Stimulated activated CD8-positive, alpha-beta memory T cell treated with anti-CD3 and anti-CD28 coated beads, Interleukin-15, amount 100 ng/mL, for 4 hours (primary cell): ENCODE results near the gene DQX1.
"Not testable (repeated sequence)": the region's sequence is repeated elsewhere in the genome, so short reads cannot be mapped to it uniquely, and the experiment has no call there.

Experiments
- DNase-seq, 2 donors: peaks; one replicate each; pipeline ENCODE4 v3.0.0-alpha.2; 2020; ENCODE audit warnings: low read depth in 2 of 2

DQX1 gene, protein sequence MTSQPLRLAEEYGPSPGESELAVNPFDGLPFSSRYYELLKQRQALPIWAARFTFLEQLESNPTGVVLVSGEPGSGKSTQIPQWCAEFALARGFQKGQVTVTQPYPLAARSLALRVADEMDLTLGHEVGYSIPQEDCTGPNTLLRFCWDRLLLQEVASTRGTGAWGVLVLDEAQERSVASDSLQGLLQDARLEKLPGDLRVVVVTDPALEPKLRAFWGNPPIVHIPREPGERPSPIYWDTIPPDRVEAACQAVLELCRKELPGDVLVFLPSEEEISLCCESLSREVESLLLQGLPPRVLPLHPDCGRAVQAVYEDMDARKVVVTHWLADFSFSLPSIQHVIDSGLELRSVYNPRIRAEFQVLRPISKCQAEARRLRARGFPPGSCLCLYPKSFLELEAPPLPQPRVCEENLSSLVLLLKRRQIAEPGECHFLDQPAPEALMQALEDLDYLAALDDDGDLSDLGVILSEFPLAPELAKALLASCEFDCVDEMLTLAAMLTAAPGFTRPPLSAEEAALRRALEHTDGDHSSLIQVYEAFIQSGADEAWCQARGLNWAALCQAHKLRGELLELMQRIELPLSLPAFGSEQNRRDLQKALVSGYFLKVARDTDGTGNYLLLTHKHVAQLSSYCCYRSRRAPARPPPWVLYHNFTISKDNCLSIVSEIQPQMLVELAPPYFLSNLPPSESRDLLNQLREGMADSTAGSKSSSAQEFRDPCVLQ

DNA sequence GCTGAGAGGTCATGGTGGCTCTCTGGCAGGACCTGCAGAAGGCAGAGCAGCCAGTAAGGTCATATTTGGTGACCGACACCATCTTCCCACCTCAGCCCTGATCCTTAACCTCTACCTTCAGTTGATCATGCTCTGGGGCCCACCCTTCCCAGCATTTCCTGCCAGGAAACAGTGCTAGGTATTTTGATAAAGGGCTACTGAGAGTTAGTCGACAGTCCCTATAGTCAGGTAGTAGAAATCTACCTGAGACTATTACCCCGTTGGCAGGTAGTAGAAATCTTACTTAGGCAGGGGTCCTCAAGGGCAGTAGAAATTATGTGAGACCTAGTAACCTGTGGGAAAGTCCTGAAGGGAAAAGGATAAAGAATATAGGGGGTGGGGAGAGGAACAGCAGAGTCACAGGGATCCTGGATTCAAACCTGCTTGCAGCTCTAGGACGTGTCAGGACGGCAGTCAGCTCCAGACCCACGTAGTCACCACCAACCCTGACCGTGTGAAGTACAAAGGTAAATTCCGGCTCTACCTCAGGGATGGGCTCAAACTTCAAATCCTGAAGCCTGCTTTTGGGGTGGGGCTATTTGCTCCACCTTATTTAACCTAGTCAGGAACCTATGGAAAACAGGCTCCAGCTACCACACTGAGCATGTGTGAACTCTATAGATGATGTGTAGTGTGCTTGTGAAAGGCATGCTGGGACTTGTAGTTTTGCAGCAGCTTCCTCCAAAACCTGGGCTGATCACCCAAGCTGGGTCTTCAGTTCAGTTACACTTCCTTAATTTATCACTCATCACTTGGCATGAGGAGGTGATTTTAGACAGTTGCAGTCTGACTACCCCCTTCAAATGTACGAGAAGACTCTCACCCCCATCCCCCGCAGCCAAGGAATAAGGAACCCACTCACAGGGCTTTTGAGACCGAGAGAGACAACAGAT is at the start of gene DQX1:
Gene DQX1, minus strand, starts transcription at position 515 of the 932 bp plus-strand sequence. Its CDS starts 502 bp downstream, at position 13.
- DNase-seq: no peak

DNA sequence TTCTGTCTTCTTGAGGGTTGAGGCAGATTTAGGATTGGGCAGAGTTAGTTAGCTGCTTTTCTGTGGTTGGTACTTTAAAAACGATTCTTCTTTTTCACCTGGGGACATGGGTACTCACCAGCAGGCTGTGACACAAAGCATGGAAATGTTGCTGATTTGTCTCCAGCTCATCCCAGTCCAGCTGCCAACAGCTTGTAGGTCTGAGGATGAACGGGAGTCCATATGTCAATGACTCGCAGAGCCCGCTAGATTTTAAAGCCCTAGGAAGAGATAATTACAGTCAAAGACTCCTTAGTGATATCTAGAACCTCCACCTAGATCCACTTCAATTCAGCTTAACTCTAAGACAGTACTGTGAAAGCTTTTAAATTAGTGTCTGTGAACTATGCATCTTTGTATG is 49.3 kb upstream of the DQX1 start:
- no peak for DNase-seq

DNA sequence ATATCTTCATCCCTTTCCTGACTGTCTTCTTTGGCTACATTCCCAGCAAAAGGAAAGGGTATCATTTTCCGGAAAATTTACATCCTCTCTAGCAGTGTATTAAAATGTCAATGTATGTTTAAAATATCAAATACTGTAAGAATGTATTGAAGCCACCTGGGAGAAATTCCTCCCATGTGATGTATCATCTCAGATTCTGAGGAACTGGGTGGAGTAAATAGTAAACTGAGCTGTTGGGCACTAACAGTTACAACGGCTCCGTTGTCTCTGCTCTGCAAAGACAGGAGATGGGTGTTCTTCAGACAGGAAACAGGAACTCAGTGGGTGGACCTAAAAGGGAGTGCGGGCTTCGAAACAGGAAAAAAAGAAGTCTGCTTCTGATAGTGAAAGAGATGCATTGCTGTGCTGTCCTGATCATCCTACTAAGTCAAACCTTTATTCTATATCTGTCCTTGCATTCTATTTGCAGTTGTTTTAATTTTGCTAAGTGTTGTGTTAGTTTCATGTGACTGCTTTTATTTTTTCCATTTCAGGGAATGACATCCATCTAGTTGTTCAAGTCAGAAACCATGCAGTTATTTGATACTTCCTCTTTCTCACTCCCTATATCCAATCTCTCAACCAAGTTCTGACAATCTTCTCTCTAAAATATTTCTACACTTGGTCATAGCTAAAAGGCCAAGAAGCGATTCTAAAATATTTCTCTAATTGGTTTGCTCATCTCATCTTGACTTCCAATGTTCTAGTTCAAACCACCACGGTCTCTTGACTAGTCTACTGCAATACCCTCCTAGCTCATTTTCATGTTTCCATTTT is 47.9 kb upstream of the DQX1 start:
- DNase-seq: no peak

DNA sequence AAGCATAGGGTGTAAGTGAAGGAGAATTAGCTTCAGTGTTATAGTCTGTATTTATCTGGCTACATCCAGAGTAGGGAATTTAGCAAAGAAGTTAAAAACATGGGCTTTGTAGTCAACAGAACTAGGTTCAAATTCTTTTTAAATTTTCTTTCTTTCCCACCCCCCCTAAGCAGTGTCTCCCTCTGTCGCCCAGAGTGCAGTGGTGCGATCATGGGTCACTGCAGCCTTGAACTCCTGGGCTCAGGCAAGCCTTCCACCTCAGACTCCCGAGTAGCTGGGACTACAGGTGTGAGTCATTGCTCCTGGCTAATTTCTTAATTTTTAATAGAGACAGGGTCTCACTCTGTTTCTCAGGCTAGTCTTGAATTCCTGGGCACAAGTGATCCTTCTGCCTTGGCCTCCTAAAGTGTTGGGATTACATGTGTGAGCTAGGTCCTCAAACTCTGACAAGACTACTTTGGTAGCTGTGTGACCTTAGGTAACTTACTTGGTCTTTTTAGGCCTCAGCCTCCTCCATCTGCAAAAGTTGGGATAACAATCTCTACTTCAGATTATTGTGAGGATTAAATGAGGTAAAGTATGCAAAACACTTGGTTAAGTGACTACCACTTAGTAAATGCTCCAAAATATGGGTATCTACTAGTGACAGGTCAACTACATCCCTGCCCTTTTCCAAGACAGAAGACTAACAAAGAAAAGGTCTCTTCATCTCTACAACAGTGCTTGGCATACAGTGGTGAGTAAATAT is 46.3 kb upstream of the DQX1 start:
- DNase-seq: no peak

DNA sequence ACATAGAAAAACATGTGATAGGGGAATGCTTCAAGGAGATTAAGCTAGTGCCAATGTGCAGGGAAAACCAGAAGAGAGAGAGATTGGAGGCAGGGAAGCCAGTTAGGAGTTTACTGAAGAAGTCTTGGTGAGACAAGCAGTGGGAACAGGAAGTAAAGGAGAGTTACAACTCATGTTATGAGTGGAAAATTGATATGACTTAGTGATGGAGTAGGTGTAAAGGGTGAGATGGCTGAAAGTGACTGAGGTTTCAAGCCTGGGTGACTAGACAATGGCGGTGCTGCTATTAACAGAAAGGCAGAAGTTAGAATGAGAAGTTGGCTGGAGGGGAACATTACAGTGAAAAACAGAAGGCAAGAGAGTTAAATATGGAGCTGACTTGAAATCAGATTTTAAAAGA is 45.0 kb upstream of the DQX1 start:
- DNase-seq: no peak

DNA sequence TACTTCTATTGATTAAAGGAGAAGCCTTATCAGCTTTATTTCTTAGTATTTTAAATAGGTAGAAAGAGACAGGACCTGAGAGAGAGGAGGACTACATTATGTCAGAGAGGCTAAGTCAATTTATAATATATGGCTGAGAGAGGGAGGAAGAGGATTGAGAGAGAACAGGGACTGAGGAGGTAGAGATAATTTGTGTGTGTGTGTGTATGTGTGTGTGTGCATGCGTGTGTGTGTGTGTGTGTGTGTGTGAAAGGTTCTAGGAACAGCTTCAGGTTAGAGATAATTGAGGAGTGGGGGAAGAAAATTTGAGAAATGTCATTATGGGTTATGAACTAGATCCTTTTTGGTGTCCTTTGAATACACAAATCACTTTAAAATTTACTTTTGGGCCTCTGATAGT is 43.7 kb upstream of the DQX1 start:
- DNase-seq: no peak

DNA sequence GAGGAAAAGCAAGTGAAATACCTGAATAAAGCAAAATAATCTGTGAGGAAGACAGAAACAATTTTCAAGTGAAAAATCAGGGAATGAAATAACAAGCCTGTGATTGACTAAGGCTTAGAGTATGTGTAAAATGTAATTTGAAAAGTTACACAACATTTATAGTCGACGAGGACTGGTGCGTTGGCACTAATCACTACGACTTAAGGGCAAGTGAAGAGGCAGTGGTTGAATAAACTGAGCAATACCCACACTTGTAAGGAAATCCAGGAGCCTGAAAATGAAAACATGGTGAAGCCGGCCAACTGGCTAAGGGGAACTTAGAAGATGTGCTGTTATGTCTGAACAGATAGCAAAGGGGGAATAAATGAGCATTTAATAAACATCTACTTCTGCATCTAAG is 41.9 kb upstream of the DQX1 start:
- DNase-seq: no peak

DNA sequence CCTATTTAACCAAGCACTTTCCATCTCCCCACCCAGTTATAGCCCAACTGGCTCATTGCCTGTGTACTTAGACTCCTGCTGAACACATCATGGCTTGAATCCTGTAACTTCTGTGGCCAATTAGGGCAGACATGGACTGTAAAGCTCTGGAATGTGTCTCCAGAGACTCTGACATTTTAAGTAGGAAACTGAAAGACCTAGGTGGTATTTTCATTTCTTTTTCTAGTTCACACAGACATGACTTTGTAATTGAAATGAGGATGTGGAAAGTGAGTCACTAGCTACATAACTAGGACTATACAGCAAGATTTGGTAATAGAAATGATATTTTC is 40.7 kb upstream of the DQX1 start:
- DNase-seq: no peak

DNA sequence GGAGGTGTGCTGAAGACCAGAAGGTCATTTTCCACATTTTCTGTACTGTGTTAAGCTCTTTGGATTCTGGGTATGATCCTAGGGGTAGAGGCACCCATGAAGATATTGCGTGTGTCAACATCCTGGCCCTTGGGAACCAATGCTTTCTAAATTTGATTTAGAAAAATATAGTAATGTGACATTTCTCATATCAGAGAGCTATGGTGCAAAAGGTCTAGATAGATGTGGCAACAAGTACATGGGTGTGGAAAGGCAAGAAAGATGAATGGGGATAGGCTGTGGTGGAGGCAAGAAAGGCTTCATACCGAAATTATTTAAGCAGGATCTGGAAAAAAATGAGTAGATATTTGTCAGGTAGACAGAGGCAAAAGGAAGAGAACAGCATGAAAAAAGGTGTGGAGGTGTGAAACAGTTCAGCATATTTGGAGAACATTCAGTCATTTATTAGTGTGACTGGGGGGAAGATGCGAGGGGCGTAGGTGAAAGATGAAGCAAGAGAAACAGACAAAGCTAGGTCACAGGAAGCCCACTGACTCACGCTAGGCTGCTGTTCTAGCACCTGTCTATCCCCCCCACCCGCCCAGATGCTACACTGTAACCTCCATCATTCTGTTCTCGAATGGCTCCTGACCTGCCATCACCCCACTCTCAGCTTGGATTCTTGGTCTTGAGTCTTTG is 40.2 kb upstream of the DQX1 start:
- no peak for DNase-seq

DNA sequence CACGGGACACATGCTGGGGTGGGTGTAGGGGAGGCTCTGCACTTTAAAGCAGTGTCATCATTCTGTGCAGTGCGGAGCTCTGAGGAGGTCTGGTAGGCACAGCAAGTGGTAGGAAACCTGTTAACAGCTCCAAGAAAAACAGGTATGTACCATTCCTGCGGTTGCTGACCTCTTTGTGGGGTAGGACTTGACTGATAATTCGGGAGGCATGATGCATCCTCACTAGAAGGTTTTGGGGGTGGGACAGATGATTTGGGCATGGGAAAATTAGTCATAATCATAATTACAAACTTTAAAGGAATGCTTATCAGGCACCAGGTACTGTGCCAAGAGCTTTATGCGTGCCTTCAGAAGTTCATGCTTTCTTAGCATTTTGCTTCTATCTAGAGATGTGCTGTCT is 38.2 kb upstream of the DQX1 start:
- DNase-seq: no peak

DNA sequence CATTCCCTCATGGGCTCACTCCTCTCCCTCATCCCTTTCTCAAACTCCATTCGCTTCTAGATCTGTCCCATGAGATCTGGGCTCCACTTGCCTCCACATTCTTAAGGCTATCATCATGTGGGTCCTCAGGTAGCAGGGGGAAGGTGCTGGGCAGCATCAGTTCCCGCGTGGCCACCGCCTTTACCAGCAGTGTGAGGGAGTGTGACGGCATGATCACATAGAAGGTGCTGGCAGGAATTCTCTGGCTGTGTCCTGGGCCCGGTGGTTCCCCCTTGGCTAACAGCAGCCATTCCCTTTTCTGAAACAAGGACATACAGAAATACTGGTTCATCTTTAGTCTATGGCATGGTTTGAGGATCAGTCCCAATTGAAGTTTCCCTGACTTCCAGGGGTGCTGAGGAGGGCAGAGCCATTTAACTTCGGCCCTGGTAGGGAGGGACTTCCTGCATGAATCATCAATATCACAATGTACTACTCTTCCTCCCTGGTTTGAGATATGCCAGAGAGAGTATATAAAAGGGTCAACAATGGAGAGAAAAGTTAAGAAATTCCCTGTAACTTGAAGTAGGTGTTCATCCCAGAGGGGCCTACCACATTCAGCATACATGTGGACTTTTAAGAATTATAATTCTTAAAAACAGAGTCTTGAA is 36.2 kb upstream of the DQX1 start:
- DNase-seq: no peak

DNA sequence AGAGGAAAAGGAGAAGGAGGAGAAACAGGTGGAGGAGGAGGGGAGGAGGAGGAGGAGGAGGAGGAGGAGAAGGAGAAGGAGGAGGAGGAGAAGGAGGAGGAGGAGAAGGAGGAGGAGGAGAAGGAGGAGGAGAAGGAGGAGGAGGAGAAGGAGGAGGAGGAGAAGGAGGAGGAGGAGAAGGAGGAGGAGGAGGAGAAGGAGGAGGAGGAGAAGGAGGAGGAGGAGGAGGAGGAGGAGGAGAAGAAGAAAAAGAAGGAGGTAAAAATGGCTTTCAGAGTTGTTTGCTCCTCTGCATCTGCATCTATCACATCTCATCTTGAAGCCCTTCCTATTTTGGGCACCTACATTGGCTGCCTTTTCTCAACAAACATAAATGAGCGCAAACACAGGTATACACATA is 35.0 kb upstream of the DQX1 start:
- not testable (repeated sequence) for DNase-seq

DNA sequence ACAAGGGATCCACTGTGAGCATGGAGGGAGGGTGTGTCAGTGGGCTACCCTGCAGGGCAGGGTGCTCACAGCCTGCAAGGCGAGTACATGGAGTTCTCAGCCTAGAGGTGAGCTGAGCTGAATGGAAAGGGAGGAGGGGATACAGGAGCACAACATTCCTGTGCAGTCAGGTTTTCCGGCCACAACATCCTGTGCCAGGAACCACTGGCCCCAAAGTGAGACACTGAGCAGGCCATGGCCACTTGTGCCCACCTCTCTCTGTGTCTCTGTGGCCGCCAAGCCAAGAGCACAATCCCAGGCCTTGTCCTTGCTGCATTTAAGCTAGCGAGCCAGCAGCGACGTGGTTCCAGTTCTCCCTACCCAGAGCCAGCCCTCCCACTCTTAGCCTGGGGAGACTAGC is 34.6 kb upstream of the DQX1 start:
- DNase-seq: no peak

DNA sequence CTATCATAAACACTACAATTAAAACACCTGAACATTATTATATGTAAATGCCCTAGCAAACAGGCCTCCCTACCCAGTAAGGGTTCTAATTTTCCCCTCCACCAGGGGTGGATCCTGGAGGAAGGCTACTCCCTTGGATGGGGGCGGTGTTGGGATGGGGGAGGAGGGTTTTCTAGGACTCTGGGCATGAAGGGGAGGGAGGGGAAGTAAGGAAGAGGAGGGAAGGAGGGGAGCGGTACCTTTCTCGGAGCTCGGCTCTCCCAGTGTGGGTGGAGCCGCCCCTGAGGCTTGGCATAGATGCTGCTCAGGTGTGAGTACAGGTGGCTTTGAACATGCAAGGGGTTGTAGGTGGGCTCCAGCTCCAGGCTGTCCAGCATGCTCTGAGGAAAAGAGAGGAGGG is 33.9 kb upstream of the DQX1 start:
- no peak for DNase-seq

DNA sequence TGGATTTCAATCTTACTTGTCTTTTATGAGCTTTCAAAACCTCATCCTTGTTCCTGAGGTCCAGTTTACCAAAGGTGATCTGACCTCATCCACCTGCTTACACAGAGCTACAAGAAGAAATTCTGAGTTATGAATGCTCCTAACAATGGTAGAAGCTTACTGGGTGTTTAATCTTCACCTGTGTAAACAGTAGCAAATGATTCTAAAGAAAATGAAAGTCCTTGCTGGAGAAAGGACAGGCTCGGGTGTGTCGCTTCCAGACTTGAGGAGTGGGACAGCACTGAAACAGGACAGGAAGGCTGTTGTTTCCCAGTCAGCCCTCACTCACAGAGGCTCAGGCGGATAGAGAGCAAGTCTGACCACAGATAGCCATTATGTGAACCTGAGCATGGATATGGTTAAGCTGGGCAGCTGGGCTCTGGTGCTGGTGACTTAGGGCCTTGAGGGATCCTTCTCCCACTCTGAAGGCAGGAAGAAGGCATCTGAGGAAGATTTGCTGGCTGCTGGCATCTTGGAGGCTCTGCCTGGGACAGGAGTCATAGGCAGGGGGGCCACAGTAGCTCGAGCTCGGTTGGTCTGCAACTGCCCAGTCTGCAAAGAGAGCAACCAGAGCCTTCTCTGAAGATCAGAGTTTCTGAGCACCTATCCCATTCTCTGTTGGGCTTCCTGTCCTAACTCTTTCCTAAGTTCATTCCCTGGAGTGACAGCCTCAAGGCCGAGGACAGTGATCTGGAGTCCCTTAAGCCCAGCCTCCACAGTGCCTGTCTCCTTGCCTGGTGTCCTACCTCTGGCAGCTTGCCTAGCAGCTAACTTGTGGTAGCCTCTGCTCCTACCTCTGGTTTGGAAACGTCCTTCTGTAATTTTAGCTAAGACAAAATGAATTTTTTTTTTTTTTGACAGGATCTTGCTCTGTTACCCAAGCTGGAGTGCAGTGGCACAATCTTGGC is 32.5 kb upstream of the DQX1 start:
- no peak for DNase-seq

DNA sequence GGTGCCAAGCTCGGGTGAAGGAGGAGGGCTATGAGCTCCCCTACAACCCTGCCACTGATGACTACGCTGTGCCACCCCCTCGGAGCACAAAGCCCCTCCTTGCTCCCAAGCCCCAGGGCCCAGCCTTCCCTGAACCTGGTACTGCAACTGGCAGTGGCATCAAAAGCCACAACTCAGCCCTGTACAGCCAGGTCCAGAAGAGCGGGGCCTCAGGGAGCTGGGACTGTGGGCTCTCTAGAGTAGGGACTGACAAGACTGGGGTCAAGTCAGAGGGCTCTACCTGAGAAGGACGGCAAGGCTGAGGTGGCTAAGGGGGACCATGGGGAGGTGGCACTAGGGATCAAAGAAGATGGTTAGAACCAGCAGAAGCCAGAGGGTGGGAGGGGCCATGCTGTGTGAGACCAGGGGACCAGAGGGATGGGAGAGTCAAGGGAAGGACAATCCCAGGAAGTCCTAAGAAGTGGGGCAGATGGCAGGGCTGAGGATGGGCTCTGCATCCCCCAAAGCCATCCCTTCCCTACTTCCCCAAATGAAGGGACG is 30.9 kb upstream of the DQX1 start:
- no peak for DNase-seq

DNA sequence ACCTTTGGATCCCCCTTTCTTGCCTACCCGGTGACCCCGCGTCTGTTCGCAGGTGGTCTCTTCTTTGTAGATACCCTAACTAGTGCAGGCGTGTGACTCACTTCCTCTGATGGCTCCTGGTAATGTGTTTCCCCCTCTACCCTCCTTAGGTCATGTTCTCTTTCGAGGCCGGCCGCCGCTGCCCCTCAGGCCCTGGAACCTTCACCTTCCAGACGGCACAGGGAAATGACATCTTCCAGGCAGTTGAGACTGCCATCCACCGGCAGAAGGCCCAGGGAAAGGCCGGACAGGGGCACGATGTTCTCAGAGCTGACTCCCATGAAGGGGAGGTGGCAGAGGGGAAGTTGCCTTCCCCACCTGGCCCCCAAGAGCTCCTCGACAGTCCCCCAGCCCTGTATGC is 30.1 kb upstream of the DQX1 start:
- no peak for DNase-seq

DNA sequence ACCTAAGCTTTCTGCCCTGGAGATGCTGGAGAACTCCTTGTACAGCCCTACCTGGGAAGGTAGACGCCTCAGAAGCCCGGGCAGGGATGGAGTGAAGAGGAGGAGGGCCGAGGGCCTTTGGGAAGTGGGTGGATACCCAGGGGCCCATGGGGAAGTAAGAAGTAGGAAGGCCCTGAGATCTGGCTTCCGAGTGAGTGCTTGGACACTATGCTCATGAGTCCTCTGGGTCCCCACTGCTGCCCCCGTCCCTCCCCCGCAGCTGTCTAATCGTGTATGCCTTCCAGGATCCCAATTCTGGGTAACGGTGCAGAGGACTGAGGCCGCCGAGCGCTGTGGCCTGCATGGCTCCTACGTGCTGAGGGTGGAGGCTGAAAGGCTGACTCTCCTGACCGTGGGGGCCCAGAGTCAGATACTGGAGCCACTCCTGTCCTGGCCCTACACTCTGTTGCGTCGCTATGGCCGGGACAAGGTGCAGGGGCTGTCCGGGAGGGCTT is 29.6 kb upstream of the DQX1 start:
- no peak for DNase-seq
